Rectal smooth muscle tissue (tissue), 1 donor: ENCODE results near the gene RNU6-9.
A peak's percentile ranks its signal among the peaks of the same experiment; 100 is the strongest.

Experiments used
- H3K27ac ChIP-seq: one replicate; pipeline ENCODE4 v1.7.0; 2013; ENCODE audit warnings: low read depth, low read length, inconsistent platforms
- H3K27me3 ChIP-seq: one replicate; pipeline ENCODE4 v1.7.0; 2013; ENCODE audit warnings: low read length; ENCODE audit not compliant: control insufficient read depth, insufficient read depth
- H3K36me3 ChIP-seq: one replicate; pipeline ENCODE4 v1.7.0; 2013; ENCODE audit warnings: low read length; ENCODE audit not compliant: control insufficient read depth, insufficient read depth
- H3K4me1 ChIP-seq: one replicate; pipeline ENCODE4 v1.7.0; 2013; ENCODE audit warnings: low read length; ENCODE audit not compliant: control insufficient read depth, insufficient read depth
- H3K4me3 ChIP-seq: one replicate; pipeline ENCODE4 v1.7.0; 2013; ENCODE audit warnings: low read length
- H3K9ac ChIP-seq: one replicate; pipeline ENCODE4 v1.7.0; 2013; ENCODE audit warnings: low read length

RNU6-9 gene

GRCh38 chr19:912181-913079, 19.1 kb downstream of the RNU6-9 start:
- peaks cover 5% of the 10 kb centered on the region for H3K27me3 ChIP-seq
- peak overlapping the region; percentile 55 for H3K27ac ChIP-seq
- peaks cover 3% of the 10 kb centered on the region for H3K4me1 ChIP-seq
- peak overlapping the region; percentile 90 for H3K9ac ChIP-seq
- H3K4me3 ChIP-seq, result peak overlapping the region; percentile 77
- no peaks in the 10 kb centered on the region for H3K36me3 ChIP-seq

- peaks cover 3% of the 10 kb centered on the region for H3K4me1 ChIP-seq
- H3K9ac ChIP-seq, result peak within 1 kb of the TSS; percentile 91
- H3K36me3 ChIP-seq, result no peaks in the 10 kb centered on the region
- H3K27ac ChIP-seq, result peak within 1 kb of the TSS; percentile 79
- H3K4me3 ChIP-seq, result peak within 1 kb of the TSS; percentile 79
- peaks cover 8% of the 10 kb centered on the region for H3K27me3 ChIP-seq
These were observed 19.9 kb downstream of the RNU6-9 start, which contains the start of gene R3HDM4 for GRCh38 chr19:913080-913748. Gene R3HDM4 (minus strand): TSS chr19:913219. CDS start chr19:913157, 62 bp downstream.

GRCh38 chr19:916645-917322, 23.5 kb downstream of the RNU6-9 start:
- Histone ChIP-seq H3K27me3 (peaks cover 18% of the 10 kb centered on the region), H3K4me1 (peaks cover 3% of the 10 kb centered on the region), H3K36me3 (no peaks in the 10 kb centered on the region), H3K27ac (no peak overlapping the region), H3K9ac (no peak overlapping the region), H3K4me3 (peak overlapping the region; percentile 46)

GRCh38 chr19:917323-918151, 24.3 kb downstream of the RNU6-9 start, which contains the start of gene KISS1R:
Gene KISS1R (plus strand): TSS chr19:917333. CDS start chr19:917503, 170 bp downstream.
- Histone ChIP-seq H3K27me3 (peaks cover 18% of the 10 kb centered on the region), H3K9ac (no peak within 1 kb of the TSS), H3K36me3 (no peaks in the 10 kb centered on the region), H3K4me1 (peaks cover 3% of the 10 kb centered on the region), H3K27ac (no peak within 1 kb of the TSS), H3K4me3 (peak within 1 kb of the TSS; percentile 46)

- Histone ChIP-seq H3K36me3 (no peaks in the 10 kb centered on the region), H3K4me1 (peaks cover 3% of the 10 kb centered on the region), H3K4me3 (no peak overlapping the region), H3K9ac (no peak overlapping the region), H3K27ac (no peak overlapping the region), H3K27me3 (peaks cover 18% of the 10 kb centered on the region)
These were observed 24.8 kb downstream of the RNU6-9 start for GRCh38 chr19:918152-918437.

- Histone ChIP-seq H3K9ac (no peak overlapping the region), H3K27me3 (peaks cover 18% of the 10 kb centered on the region), H3K27ac (no peak overlapping the region), H3K4me3 (no peak overlapping the region), H3K4me1 (peaks cover 1% of the 10 kb centered on the region), H3K36me3 (no peaks in the 10 kb centered on the region)
These were observed 25.4 kb downstream of the RNU6-9 start for GRCh38 chr19:918481-919198.

GRCh38 chr19:919199-920050, 26.1 kb downstream of the RNU6-9 start:
- Histone ChIP-seq H3K27ac (no peak overlapping the region), H3K4me1 (no peaks in the 10 kb centered on the region), H3K27me3 (peaks cover 18% of the 10 kb centered on the region), H3K4me3 (peak overlapping the region; percentile 5), H3K36me3 (no peaks in the 10 kb centered on the region), H3K9ac (no peak overlapping the region)

GRCh38 chr19:920051-920864, 27.0 kb downstream of the RNU6-9 start:
- H3K9ac ChIP-seq, result no peak overlapping the region
- no peaks in the 10 kb centered on the region for H3K36me3 ChIP-seq
- H3K27me3 ChIP-seq, result peaks cover 18% of the 10 kb centered on the region
- no peaks in the 10 kb centered on the region for H3K4me1 ChIP-seq
- no peak overlapping the region for H3K27ac ChIP-seq
- H3K4me3 ChIP-seq, result peak overlapping the region; percentile 30

- Histone ChIP-seq H3K4me3 (peak overlapping the region; percentile 87), H3K4me1 (no peaks in the 10 kb centered on the region), H3K9ac (no peak overlapping the region), H3K27me3 (peaks cover 3% of the 10 kb centered on the region), H3K27ac (peak overlapping the region; percentile 79), H3K36me3 (no peaks in the 10 kb centered on the region)
These were observed 31.3 kb downstream of the RNU6-9 start for GRCh38 chr19:924553-925086.

GRCh38 chr19:925087-925525, 31.8 kb downstream of the RNU6-9 start:
- Histone ChIP-seq H3K4me3 (peak overlapping the region; percentile 87), H3K27ac (peak overlapping the region; percentile 79), H3K27me3 (peaks cover 3% of the 10 kb centered on the region), H3K9ac (no peak overlapping the region), H3K4me1 (no peaks in the 10 kb centered on the region), H3K36me3 (no peaks in the 10 kb centered on the region)
